T-helper 17 cell (primary cell): Measurements from ENCODE around the gene DSE. TPM values are rescaled to one million over a fixed set of nuclear protein-coding genes. Genes with fewer than 3 reads are reported as not detected.
"Not testable (repeated sequence)": the region's sequence is repeated elsewhere in the genome, so short reads cannot be mapped to it uniquely, and the experiment has no call there.

Experiments used
- ATAC-seq: fragments of 150-1000 bp; cut with Tn5 transposase; 2 replicates; pipeline ENCODE4 v1.10.0; 2021; ENCODE audit warnings: mild to moderate bottlenecking, moderate library complexity
- DNase-seq, 3 donors: peaks; one replicate each; pipeline versions ENCODE4 v3.0.0 to v3.0.0-alpha.2; 2020 to 2021
- H3K9me3 ChIP-seq: one replicate; pipeline ENCODE4 v1.7.0; 2013; ENCODE audit warnings: low read length, mild to moderate bottlenecking; ENCODE audit not compliant: control insufficient read depth, poor library complexity, severe bottlenecking
- H3K27ac Mint-ChIP-seq: one replicate; pipeline ENCODE4 v1.8.0; 2022; ENCODE audit warnings: mild to moderate bottlenecking, moderate library complexity, mixed read lengths
- H3K27me3 Mint-ChIP-seq: one replicate; pipeline ENCODE4 v1.8.0; 2022; ENCODE audit warnings: mixed read lengths
- H3K36me3 Mint-ChIP-seq: one replicate; pipeline ENCODE4 v1.8.0; 2022; ENCODE audit warnings: low read depth, mixed read lengths
- H3K4me1 Mint-ChIP-seq: one replicate; pipeline ENCODE4 v1.8.0; 2022; ENCODE audit warnings: mild to moderate bottlenecking, mixed read lengths
- H3K4me3 Mint-ChIP-seq: one replicate; pipeline ENCODE4 v1.8.0; 2022; ENCODE audit warnings: mild to moderate bottlenecking, moderate library complexity, mixed read lengths
- total RNA-seq, 4 donors: library from RNA in 2 of 4; stranded (reverse) in 2 of 4; gene quantifications; one replicate each; pipeline ENCODE4 v1.2.3 and lab custom pipeline; 2022 to 2026

Gene DSE
- total RNA-seq, 2 donors from 2014 or later: 19.2 to 32.3 TPM

- H3K27me3 Mint-ChIP-seq: no peaks in the 10 kb centered on the region
- H3K4me3 Mint-ChIP-seq: no peak overlapping the region
- DNase-seq: no peak
- H3K27ac Mint-ChIP-seq: no peak overlapping the region
- H3K36me3 Mint-ChIP-seq: no peaks in the 10 kb centered on the region
- H3K4me1 Mint-ChIP-seq: no peaks in the 10 kb centered on the region
- H3K9me3 ChIP-seq: no peaks in the 10 kb centered on the region
- ATAC-seq: no peak
Measured at GRCh38 chr6:116338943-116339342, 31.8 kb upstream of the DSE start.

GRCh38 chr6:116340625-116341024 lies 30.1 kb upstream of the DSE start:
- ATAC-seq, H3K4me3 Mint-ChIP-seq, H3K27ac Mint-ChIP-seq, H3K27me3 Mint-ChIP-seq, H3K9me3 ChIP-seq, H3K36me3 Mint-ChIP-seq, H3K4me1 Mint-ChIP-seq, DNase-seq: not testable (repeated sequence)

GRCh38 chr6:116349216-116349615 lies 21.5 kb upstream of the DSE start:
- H3K4me1 Mint-ChIP-seq: no peaks in the 10 kb centered on the region
- no peak overlapping the region for H3K4me3 Mint-ChIP-seq
- DNase-seq: no peak
- ATAC-seq: no peak
- no peaks in the 10 kb centered on the region for H3K36me3 Mint-ChIP-seq
- H3K9me3 ChIP-seq: no peaks in the 10 kb centered on the region
- H3K27ac Mint-ChIP-seq: no peak overlapping the region
- no peaks in the 10 kb centered on the region for H3K27me3 Mint-ChIP-seq

GRCh38 chr6:116351101-116351500 lies 19.6 kb upstream of the DSE start:
- no peaks in the 10 kb centered on the region for H3K4me1 Mint-ChIP-seq
- H3K36me3 Mint-ChIP-seq: peaks cover 4% of the 10 kb centered on the region
- H3K9me3 ChIP-seq: no peaks in the 10 kb centered on the region
- no peaks in the 10 kb centered on the region for H3K27me3 Mint-ChIP-seq
- H3K27ac Mint-ChIP-seq: no peak overlapping the region
- no peak for ATAC-seq
- no peak overlapping the region for H3K4me3 Mint-ChIP-seq
- DNase-seq: no peak

GRCh38 chr6:116352515-116353471 lies 18.0 kb upstream of the DSE start:
- no peaks in the 10 kb centered on the region for H3K9me3 ChIP-seq
- ATAC-seq (no peak), DNase-seq (no peak)
- Mint-ChIP-seq H3K4me3 (no peak overlapping the region), H3K36me3 (peaks cover 4% of the 10 kb centered on the region), H3K27ac (no peak overlapping the region), H3K4me1 (no peaks in the 10 kb centered on the region), H3K27me3 (no peaks in the 10 kb centered on the region)

- Mint-ChIP-seq H3K36me3 (peaks cover 4% of the 10 kb centered on the region), H3K27ac (no peak overlapping the region), H3K27me3 (no peaks in the 10 kb centered on the region), H3K4me3 (no peak overlapping the region), H3K4me1 (no peaks in the 10 kb centered on the region)
- no peaks in the 10 kb centered on the region for H3K9me3 ChIP-seq
- DNase-seq: no peak
- ATAC-seq: no peak
Measured at GRCh38 chr6:116354236-116354635, 16.5 kb upstream of the DSE start.

GRCh38 chr6:116355796-116356195 lies 15.0 kb upstream of the DSE start:
- Mint-ChIP-seq H3K27me3 (no peaks in the 10 kb centered on the region), H3K4me1 (no peaks in the 10 kb centered on the region), H3K36me3 (peaks cover 4% of the 10 kb centered on the region), H3K4me3 (no peak overlapping the region), H3K27ac (no peak overlapping the region)
- DNase-seq (no peak), ATAC-seq (no peak)
- H3K9me3 ChIP-seq: no peaks in the 10 kb centered on the region

- Mint-ChIP-seq H3K4me3 (no peak overlapping the region), H3K27me3 (no peaks in the 10 kb centered on the region), H3K27ac (no peak overlapping the region), H3K4me1 (no peaks in the 10 kb centered on the region), H3K36me3 (peaks cover 4% of the 10 kb centered on the region)
- H3K9me3 ChIP-seq: no peaks in the 10 kb centered on the region
- ATAC-seq: no peak
- no peak for DNase-seq
Measured at GRCh38 chr6:116359131-116359530, 11.6 kb upstream of the DSE start.

GRCh38 chr6:116359835-116360234 lies 10.9 kb upstream of the DSE start:
- Mint-ChIP-seq H3K27ac (no peak overlapping the region), H3K4me3 (no peak overlapping the region), H3K4me1 (no peaks in the 10 kb centered on the region), H3K36me3 (peaks cover 4% of the 10 kb centered on the region), H3K27me3 (no peaks in the 10 kb centered on the region)
- H3K9me3 ChIP-seq: no peaks in the 10 kb centered on the region
- DNase-seq: no peak
- ATAC-seq: no peak

GRCh38 chr6:116362276-116362675 lies 8.5 kb upstream of the DSE start:
- no peaks in the 10 kb centered on the region for H3K27me3 Mint-ChIP-seq
- H3K4me3 Mint-ChIP-seq: no peak overlapping the region
- peaks cover 6% of the 10 kb centered on the region for H3K4me1 Mint-ChIP-seq
- ATAC-seq: no peak
- H3K27ac Mint-ChIP-seq: no peak overlapping the region
- no peak for DNase-seq
- no peaks in the 10 kb centered on the region for H3K36me3 Mint-ChIP-seq
- H3K9me3 ChIP-seq: no peaks in the 10 kb centered on the region

GRCh38 chr6:116363759-116364158 lies 7.0 kb upstream of the DSE start:
- H3K4me3 Mint-ChIP-seq: no peak overlapping the region
- DNase-seq (no peak), ATAC-seq (no peak)
- H3K27ac Mint-ChIP-seq: peak overlapping the region; percentile 21
- no peaks in the 10 kb centered on the region for H3K9me3 ChIP-seq
- H3K36me3 Mint-ChIP-seq: no peaks in the 10 kb centered on the region
- H3K4me1 Mint-ChIP-seq: peaks cover 11% of the 10 kb centered on the region
- H3K27me3 Mint-ChIP-seq: no peaks in the 10 kb centered on the region

GRCh38 chr6:116364321-116364720 lies 6.4 kb upstream of the DSE start:
- peak overlapping the region; percentile 21 for H3K27ac Mint-ChIP-seq
- H3K36me3 Mint-ChIP-seq: no peaks in the 10 kb centered on the region
- ATAC-seq: no peak
- no peaks in the 10 kb centered on the region for H3K9me3 ChIP-seq
- no peak overlapping the region for H3K4me3 Mint-ChIP-seq
- H3K27me3 Mint-ChIP-seq: no peaks in the 10 kb centered on the region
- H3K4me1 Mint-ChIP-seq: peaks cover 11% of the 10 kb centered on the region
- no peak for DNase-seq

- no peaks in the 10 kb centered on the region for H3K36me3 Mint-ChIP-seq
- no peak for ATAC-seq
Measured at GRCh38 chr6:116365743-116366142, 5.0 kb upstream of the DSE start.

GRCh38 chr6:116366740-116367275 lies 3.9 kb upstream of the DSE start:
- Mint-ChIP-seq H3K27me3 (no peaks in the 10 kb centered on the region), H3K4me3 (no peak overlapping the region), H3K27ac (no peak overlapping the region)

More at GRCh38 chr6:116365743-116366142, 5.0 kb upstream of the DSE start:
- H3K4me3 Mint-ChIP-seq: no peak overlapping the region
- H3K27me3 Mint-ChIP-seq: no peaks in the 10 kb centered on the region
- peaks cover 22% of the 10 kb centered on the region for H3K4me1 Mint-ChIP-seq
- no peak for DNase-seq
- no peaks in the 10 kb centered on the region for H3K9me3 ChIP-seq
- no peak overlapping the region for H3K27ac Mint-ChIP-seq

More at GRCh38 chr6:116366740-116367275, 3.9 kb upstream of the DSE start:
- H3K36me3 Mint-ChIP-seq: no peaks in the 10 kb centered on the region
- ATAC-seq: no peak
- DNase-seq: no peak
- peaks cover 22% of the 10 kb centered on the region for H3K4me1 Mint-ChIP-seq
- no peaks in the 10 kb centered on the region for H3K9me3 ChIP-seq
